H1 (cell line): ENCODE results near the gene CDC42SE2. TPM values are rescaled to one million over a fixed set of nuclear protein-coding genes. Genes with fewer than 3 reads are reported as not detected.

ENCODE experiments used
- CTCF ChIA-PET: fragments of 300-600 bp; sonication (Branson Sonifier 250); formaldehyde crosslinking; loops from one replicate; lab custom pipeline; 2021; ENCODE audit not compliant: partially characterized antibody; lab: Charles Lee
- POLR2A ChIA-PET: fragments of 300-600 bp; sonication (Branson Sonifier 250); formaldehyde crosslinking; loops from one replicate; lab custom pipeline; 2021; ENCODE audit warnings: inconsistent platforms; ENCODE audit not compliant: partially characterized antibody; lab: Charles Lee
- DNase-seq, 2 experiments: peaks; one replicate each; pipeline versions ENCODE4 v3.0.0 to v3.0.0-alpha.2; 2010 to 2022; ENCODE audit warnings: low spot score in 2 of 2, low read depth in 1 of 2, mixed read lengths in 1 of 2
- FAIRE-seq: peaks from 2 replicates; lab custom pipeline; 2011; peaks lifted over from hg19 to GRCh38; lab: Jason Lieb, UNC
- H2AFZ ChIP-seq: 2 replicates; pipeline ENCODE4 v1.8.1; 2012; ENCODE audit warnings: low read length, inconsistent platforms
- H2AK5ac ChIP-seq: 2 replicates; pipeline ENCODE4 v1.6.1; 2013; ENCODE audit warnings: low read depth, low read length
- H2BK120ac ChIP-seq: replicated peaks from 2 replicates; pipeline ENCODE3; 2013; ENCODE audit warnings: low read depth, low read length, inconsistent platforms
- H2BK12ac ChIP-seq: 2 replicates; pipeline ENCODE4 v1.6.1; 2013; ENCODE audit warnings: low read depth, low read length
- H2BK15ac ChIP-seq: 2 replicates; pipeline ENCODE4 v1.6.1; 2013; ENCODE audit warnings: low read length
- H2BK20ac ChIP-seq: 2 replicates; pipeline ENCODE4 v1.6.1; 2013; ENCODE audit warnings: low read length
- H2BK5ac ChIP-seq: 2 replicates; pipeline ENCODE4 v1.6.1; 2013; ENCODE audit warnings: low read depth, low read length
- H3K14ac ChIP-seq: 2 replicates; pipeline ENCODE4 v1.6.1; 2013; ENCODE audit warnings: inconsistent platforms; ENCODE audit not compliant: insufficient read length
- H3K18ac ChIP-seq: 2 replicates; pipeline ENCODE4 v1.6.1; 2013; ENCODE audit warnings: low read length; ENCODE audit errors: extremely low read depth
- H3K23ac ChIP-seq: 2 replicates; pipeline ENCODE4 v1.6.1; 2013; ENCODE audit warnings: inconsistent platforms; ENCODE audit not compliant: insufficient read length
- H3K23me2 ChIP-seq: 2 replicates; pipeline ENCODE4 v1.6.1; 2013; ENCODE audit warnings: low read depth, low read length
- H3K27ac ChIP-seq: 2 replicates; pipeline ENCODE4 v1.6.1; 2011; ENCODE audit warnings: low read depth, low read length, inconsistent platforms
- H3K27me3 ChIP-seq, 4 experiments: replicated peaks in 1 of 4; 1 replicate in 1 of 4; 2 replicates in 3 of 4; pipeline versions ENCODE4 v1.6.1 to v1.8.1; 2011 to 2013; ENCODE audit warnings: low read length in 3 of 4, mild to moderate bottlenecking in 3 of 4, inconsistent platforms in 2 of 4, mixed read lengths in 2 of 4, moderate library complexity in 1 of 4; ENCODE audit not compliant: control insufficient read depth in 3 of 4, insufficient read depth in 3 of 4; ENCODE audit errors: extremely low read depth in 1 of 4
- H3K36me3 ChIP-seq, 4 experiments: 2 replicates each; pipeline versions ENCODE4 v1.6.1 to v1.8.1; 2011 to 2013; ENCODE audit warnings: mild to moderate bottlenecking in 4 of 4, low read length in 3 of 4, moderate library complexity in 2 of 4, control low read depth in 1 of 4, inconsistent platforms in 1 of 4; ENCODE audit not compliant: insufficient read depth in 4 of 4, control insufficient read depth in 2 of 4
- H3K4ac ChIP-seq: replicated peaks from 2 replicates; pipeline ENCODE3; 2013; ENCODE audit warnings: low read length, low read depth, mixed read lengths, inconsistent platforms; ENCODE audit not compliant: insufficient read length
- H3K4me1 ChIP-seq, 4 experiments: replicated peaks in 1 of 4; 1 replicate in 1 of 4; 2 replicates in 3 of 4; pipeline versions ENCODE4 v1.6.1 to v1.8.1; 2011 to 2013; ENCODE audit warnings: low read length in 3 of 4, inconsistent platforms in 2 of 4, mixed read lengths in 1 of 4; ENCODE audit not compliant: insufficient read depth in 4 of 4, control insufficient read depth in 3 of 4
- H3K4me2 ChIP-seq, 2 experiments: 2 replicates each; pipeline versions ENCODE4 v1.6.1 to v1.8.1; 2011 to 2013; ENCODE audit warnings: low read depth in 2 of 2, low read length in 2 of 2, control low read depth in 1 of 2, inconsistent platforms in 1 of 2, mild to moderate bottlenecking in 1 of 2; ENCODE audit not compliant: insufficient read depth in 1 of 2
- H3K4me3 ChIP-seq, 4 experiments: fragments of 200-600, 300-600 bp in 1 of 4; sonication (generic), shearing (Covaris generic), sonication (Bioruptor Twin) in 1 of 4; 2 replicates each; pipeline versions ENCODE4 v1.5.1 to v1.8.1; 2011 to 2016; ENCODE audit warnings: low read length in 4 of 4, low read depth in 3 of 4, control low read depth in 2 of 4, inconsistent platforms in 2 of 4, mild to moderate bottlenecking in 2 of 4, mixed read lengths in 1 of 4, moderate library complexity in 1 of 4; ENCODE audit not compliant: insufficient read depth in 2 of 4; ENCODE audit errors: extremely low read depth in 1 of 4
- H3K56ac ChIP-seq: replicated peaks from 2 replicates; pipeline ENCODE3; 2013; ENCODE audit warnings: low read depth, mild to moderate bottlenecking, mixed read lengths, low read length, inconsistent platforms; ENCODE audit not compliant: insufficient read length
- H3K79me1 ChIP-seq: 2 replicates; pipeline ENCODE4 v1.6.1; 2013; ENCODE audit warnings: low read depth, low read length, control low read depth
- H3K79me2 ChIP-seq, 2 experiments: 2 replicates each; pipeline versions ENCODE4 v1.6.1 to v1.8.1; 2012 to 2013; ENCODE audit warnings: low read length in 2 of 2, mild to moderate bottlenecking in 2 of 2, inconsistent platforms in 1 of 2; ENCODE audit not compliant: insufficient read depth in 2 of 2, control insufficient read depth in 1 of 2
- H3K9ac ChIP-seq, 4 experiments: replicated peaks in 1 of 4; 1 replicate in 1 of 4; 2 replicates in 3 of 4; pipeline versions ENCODE4 v1.6.1 to v1.8.1; 2011 to 2013; ENCODE audit warnings: low read depth in 3 of 4, low read length in 3 of 4, control low read depth in 2 of 4, mild to moderate bottlenecking in 2 of 4, moderate library complexity in 2 of 4, inconsistent platforms in 1 of 4; ENCODE audit errors: extremely low read depth in 1 of 4
- H3K9me3 ChIP-seq, 2 experiments: 2 replicates each; pipeline versions ENCODE4 v1.6.1 to v1.8.1; 2012 to 2013; ENCODE audit warnings: mild to moderate bottlenecking in 2 of 2, moderate library complexity in 2 of 2, control low read depth in 1 of 2, inconsistent platforms in 1 of 2, low read depth in 1 of 2, low read length in 1 of 2, mixed read lengths in 1 of 2; ENCODE audit not compliant: insufficient read depth in 2 of 2
- H4K20me1 ChIP-seq, 2 experiments: replicated peaks in 1 of 2; 2 replicates each; pipeline versions ENCODE3 to v1.8.1; 2011 to 2013; ENCODE audit warnings: inconsistent platforms in 2 of 2, low read length in 2 of 2, mild to moderate bottlenecking in 1 of 2; ENCODE audit not compliant: insufficient read depth in 2 of 2, control insufficient read depth in 1 of 2
- H4K5ac ChIP-seq: 2 replicates; pipeline ENCODE4 v1.6.1; 2013; ENCODE audit warnings: low read length, low read depth, mixed read lengths, inconsistent platforms; ENCODE audit not compliant: insufficient read length
- H4K8ac ChIP-seq: 2 replicates; pipeline ENCODE4 v1.8.0; 2013; ENCODE audit warnings: mild to moderate bottlenecking, moderate library complexity, low read length, inconsistent platforms; ENCODE audit not compliant: insufficient read depth; ENCODE audit errors: extremely low read depth
- H4K91ac ChIP-seq: replicated peaks from 2 replicates; pipeline ENCODE3; 2013; ENCODE audit warnings: low read length, mixed read lengths, inconsistent platforms; ENCODE audit not compliant: insufficient read length
- CHD1 ChIP-seq: IDR thresholded peaks from 2 replicates; pipeline ENCODE4 v1.6.1; 2012; ENCODE audit warnings: low read depth, low read length, improper control_type of control experiment
- CHD2 ChIP-seq: IDR thresholded peaks from 2 replicates; pipeline ENCODE4 v1.6.1; 2012; ENCODE audit warnings: low read length, improper control_type of control experiment
- CREB1 ChIP-seq: IDR thresholded peaks from 2 replicates; pipeline ENCODE4 v1.6.1; 2012; ENCODE audit warnings: inconsistent platforms
- EZH2 ChIP-seq: fragments of 200-600 bp; sonication (generic); IDR thresholded peaks from 2 replicates; pipeline ENCODE4 v1.7.1; 2012; ENCODE audit warnings: low read depth, mild to moderate bottlenecking, moderate library complexity, low read length, inconsistent platforms; ENCODE audit not compliant: severe bottlenecking
- GABPA ChIP-seq: IDR thresholded peaks from 2 replicates; pipeline ENCODE4 v1.6.1; 2011; ENCODE audit warnings: mild to moderate bottlenecking, low read length, moderate library complexity, borderline replicate concordance; ENCODE audit not compliant: insufficient read depth
- KDM5A ChIP-seq: fragments of 200-600 bp; IDR thresholded peaks from 2 replicates; pipeline ENCODE4 v1.7.1; 2012; ENCODE audit warnings: mild to moderate bottlenecking, low read length, inconsistent platforms, mixed read lengths
- POLR2A ChIP-seq, 2 experiments: IDR thresholded peaks; 1 replicate in 1 of 2; 2 replicates in 1 of 2; pipeline ENCODE4 v1.6.1; 2011; ENCODE audit warnings: low read depth in 2 of 2, low read length in 2 of 2, mild to moderate bottlenecking in 2 of 2; ENCODE audit errors: control extremely low read depth in 1 of 2
- POLR2AphosphoS5 ChIP-seq: IDR thresholded peaks from 2 replicates; pipeline ENCODE4 v1.6.1; 2011; ENCODE audit warnings: low read depth, low read length
- RAD21 ChIP-seq, 2 experiments: IDR thresholded peaks in 1 of 2; conservative IDR thresholded peaks in 1 of 2; 2 replicates each; pipeline ENCODE4 v1.6.1; 2011; ENCODE audit warnings: low read depth in 2 of 2, low read length in 2 of 2, improper control_type of control experiment in 1 of 2, inconsistent platforms in 1 of 2, mild to moderate bottlenecking in 1 of 2, moderate library complexity in 1 of 2
- RBBP5 ChIP-seq: IDR thresholded peaks from 2 replicates; pipeline ENCODE4 v1.7.1; 2012; ENCODE audit warnings: low read depth, mild to moderate bottlenecking, inconsistent platforms, low read length, moderate library complexity, borderline replicate concordance
- RNF2 ChIP-seq: fragments of 200-900, 300-1000 bp; sonication (generic); IDR thresholded peaks from 2 replicates; pipeline ENCODE4 v1.7.1; 2016; ENCODE audit warnings: borderline replicate concordance, low read depth, mild to moderate bottlenecking, antibody characterized with exemption, low read length; ENCODE audit not compliant: poor library complexity, severe bottlenecking; ENCODE audit errors: missing control alignments
- SP1 ChIP-seq: IDR thresholded peaks from 2 replicates; pipeline ENCODE4 v1.6.1; 2011; ENCODE audit warnings: low read depth, low read length
- SP2 ChIP-seq: IDR thresholded peaks from 2 replicates; pipeline ENCODE4 v1.6.1; 2012; ENCODE audit warnings: mild to moderate bottlenecking, low read length, inconsistent platforms
- WGBS, 2 experiments: shearing (Covaris generic) in 1 of 2; methylation state at CpG; one replicate each; pipeline versions ENCODE4 v1.1.6 to v1.1.7; 2013 to 2015; ENCODE audit warnings: low lambda C conversion rate in 2 of 2, mixed read lengths in 2 of 2, inconsistent platforms in 1 of 2, low coverage in 1 of 2, missing lambda C conversion rate in 1 of 2; ENCODE audit not compliant: insufficient replicate concordance in 2 of 2, insufficient coverage in 1 of 2, insufficient read length in 1 of 2; ENCODE audit errors: extremely low coverage in 1 of 2, missing lambda C conversion rate in 1 of 2; 5-methylcytosine and 5-hydroxymethylcytosine counted together
- polyA plus RNA-seq, 7 experiments: library from polyadenylated mRNA; depleted of rRNA in 3 of 7; stranded (reverse) in 5 of 7; unstranded in 2 of 7; fragments of >200 nt in 5 of 7; fragments of 200-250 nt in 2 of 7; gene quantifications; 1 replicate in 5 of 7; 2 replicates in 1 of 7; 4 replicates in 1 of 7; pipeline versions ENCODE4 v1.2.1 to v1.2.3, GENCODE V29; 2011 to 2013; ENCODE audit warnings: missing spikeins in 2 of 7, mixed read lengths in 2 of 7
- total RNA-seq: library from RNA; stranded (reverse); fragmentation: NEBNext Ultra II Directional; extraction: Animal tissue kit (Norgen Biotek cat#: 25700); gene quantifications from 2 replicates; pipeline ENCODE4 v1.2.1, GENCODE V29; 2021

Gene CDC42SE2
- total and polyA plus RNA-seq, 2 of the 8 experiments (the other 6 are each of a cell fraction or from before 2014, with no cell fraction given) = 16.7 to 30.8 TPM

DNA sequence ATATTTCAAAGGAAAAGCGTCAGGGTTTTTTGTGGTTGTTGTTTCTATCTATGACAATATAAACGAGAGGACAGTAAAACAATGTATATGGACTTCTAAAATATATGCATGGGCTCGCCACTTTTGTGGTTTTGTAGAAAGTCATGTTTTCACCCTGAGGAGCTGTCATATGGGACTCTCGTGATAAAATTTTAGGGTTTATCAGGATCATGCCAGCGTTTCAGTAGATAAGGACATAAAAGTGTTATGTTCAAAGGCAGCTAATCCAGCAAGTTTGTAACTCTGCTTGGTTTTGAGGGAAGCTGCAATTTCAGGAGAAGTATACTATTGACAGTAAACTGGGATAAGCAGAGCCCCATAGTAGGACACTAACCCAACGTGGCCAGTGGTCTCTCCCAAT is 120.3 kb downstream of the CDC42SE2 start:
- Histone ChIP-seq H2BK20ac (no peak overlapping the region), H4K91ac (no peak overlapping the region), H3K4me3 (no peak overlapping the region), H2AFZ (no peak overlapping the region), H4K5ac (no peak overlapping the region), H3K79me1 (no peaks in the 10 kb centered on the region), H3K79me2 (no peaks in the 10 kb centered on the region), H4K20me1 (peaks cover 0 to 6% of the 10 kb centered on the region in 2 experiments), H3K27me3 (no peaks in the 10 kb centered on the region), H4K8ac (no peak overlapping the region), H3K27ac (no peak overlapping the region), H2BK12ac (no peak overlapping the region), H3K23me2 (no peaks in the 10 kb centered on the region), H2AK5ac (no peak overlapping the region), H3K18ac (no peak overlapping the region), H3K36me3 (no peaks in the 10 kb centered on the region), H3K9me3 (no peaks in the 10 kb centered on the region), H3K56ac (no peak overlapping the region), H3K14ac (no peak overlapping the region), H2BK120ac (no peak overlapping the region), H3K4ac (no peak overlapping the region), H3K4me1 (peaks cover 0 to 4% (median 0%) of the 10 kb centered on the region in 4 experiments; a peak in 1 of 7 replicates), H2BK15ac (no peak overlapping the region), H3K4me2 (no peak overlapping the region), H3K23ac (no peak overlapping the region), H2BK5ac (no peak overlapping the region), H3K9ac (no peak overlapping the region)
- no peak for FAIRE-seq
- ChIA-PET POLR2A (no interaction called here), CTCF (interaction anchor here (0.8 to 2.8 kb wide), 5 partner anchors 31 to 222 kb away, joined by 3 to 21 read pairs (median 3); partner anchors contain the start of gene CDC42SE2)
- no peak for DNase-seq
- WGBS, 2 experiments = 84% methylated on average over 6 of the region's 6 CpGs; no CpG with 5 or more reads in 1 of the 2 experiments
- no peak for TF ChIP-seq RAD21 (IDR thresholded peaks at IDR 0.05 in 1 of 2, conservative IDR thresholded peaks at IDR 0.05 in 1 of 2; ENCODE audit: low read depth in 2 of 2, low read length in 2 of 2)
- no peak for TF ChIP-seq CHD1
- TF ChIP-seq RNF2 = no peak
- TF ChIP-seq CHD2 = no peak
- no peak for TF ChIP-seq SP1
- TF ChIP-seq POLR2A (IDR thresholded peaks at IDR 0.05; ENCODE audit: control extremely low read depth in 1 of 2, low read depth in 2 of 2, low read length in 2 of 2) = no peak
- no peak for TF ChIP-seq POLR2AphosphoS5
- TF ChIP-seq SP2 = no peak
- TF ChIP-seq CREB1 = no peak
- TF ChIP-seq EZH2 = no peak
- no peak for TF ChIP-seq GABPA
- no peak for TF ChIP-seq KDM5A
- TF ChIP-seq RBBP5 = no peak
